Lung (tissue), 12 donors: ENCODE measurements around the gene ZNF274. TPM values are rescaled to one million over a fixed set of nuclear protein-coding genes. Genes with fewer than 3 reads are reported as not detected.

Experiments used
- ATAC-seq: fragments of 200-7000 bp; cut with Tn5 transposase; one replicate; pipeline ENCODE4 v1.9.1; 2020; ENCODE audit warnings: moderate number of reproducible peaks; ENCODE audit not compliant: insufficient read depth, low FRiP score
- DNase-seq, 3 donors: peaks; one replicate each; pipeline ENCODE4 v3.0.0-alpha.2; 2013 to 2017
- H3K27ac ChIP-seq, 2 donors: one replicate each; pipeline ENCODE4 v1.5.1; 2013; ENCODE audit warnings: mild to moderate bottlenecking in 2 of 2, moderate library complexity in 2 of 2, control low read depth in 1 of 2, inconsistent platforms in 1 of 2, low read depth in 1 of 2, low read length in 1 of 2
- H3K27me3 ChIP-seq, 3 donors: one replicate each; pipeline ENCODE4 v1.5.1; 2013; ENCODE audit warnings: low read length in 2 of 3; ENCODE audit not compliant: control insufficient read depth in 3 of 3, insufficient read depth in 3 of 3
- H3K36me3 ChIP-seq, 4 donors: one replicate each; pipeline ENCODE4 v1.5.1; 2013; ENCODE audit warnings: low read length in 4 of 4, mild to moderate bottlenecking in 1 of 4, moderate library complexity in 1 of 4; ENCODE audit not compliant: control insufficient read depth in 4 of 4, insufficient read depth in 4 of 4
- H3K4me1 ChIP-seq, 5 donors: one replicate each; pipeline ENCODE4 v1.5.1; 2013; ENCODE audit warnings: low read length in 5 of 5, mild to moderate bottlenecking in 2 of 5, moderate library complexity in 1 of 5; ENCODE audit not compliant: control insufficient read depth in 5 of 5, insufficient read depth in 5 of 5
- H3K4me3 ChIP-seq: one replicate; pipeline ENCODE4 v1.5.1; 2013; ENCODE audit warnings: mild to moderate bottlenecking, control low read depth, moderate library complexity
- H3K9ac ChIP-seq, 2 donors: one replicate each; pipeline ENCODE4 v1.5.1; 2013; ENCODE audit warnings: low read length in 2 of 2, control low read depth in 1 of 2; ENCODE audit not compliant: insufficient read depth in 1 of 2
- H3K9me3 ChIP-seq, 4 donors: one replicate each; pipeline ENCODE4 v1.5.1; 2013; ENCODE audit warnings: low read length in 3 of 4, mild to moderate bottlenecking in 1 of 4, moderate library complexity in 1 of 4; ENCODE audit not compliant: control insufficient read depth in 4 of 4, insufficient read depth in 3 of 4
- WGBS, 2 donors: extraction: QIAGEN DNeasy Blood & Tissue Kit; methylation state at CpG; one replicate each; pipeline ENCODE4 v1.1.7; 2013; 5-methylcytosine and 5-hydroxymethylcytosine counted together
- polyA plus RNA-seq, 2 donors: library from polyadenylated mRNA; stranded (reverse); fragments of 200-250 nt; gene quantifications; one replicate each; pipeline ENCODE4 v1.2.1, GENCODE V29; 2013
- total RNA-seq, 2 donors: library from RNA; depleted of rRNA in 1 of 2; stranded (reverse); fragments of >200 nt in 1 of 2; gene quantifications; one replicate each; pipeline ENCODE4 v1.2.1, GENCODE V29; 2014 to 2021
- TF ChIP-seq, protein P1 (sequence below): IDR thresholded peaks from 2 replicates; pipeline ENCODE4 v1.5.1; 2012; ENCODE audit warnings: mild to moderate bottlenecking; ENCODE audit errors: control extremely low read depth, extremely low read depth
- donor health status: control.
- donor health status: control.
- donor health status: Bipolar disorder and iron deficiency.
- donor health status: healthy.
- donor health status: DM: yes; HTN: yes; CAD: no.

The ZNF274 gene
- total and polyA plus RNA-seq, 4 donors: 10.2 to 29.6 (median 26.0) TPM

DNA sequence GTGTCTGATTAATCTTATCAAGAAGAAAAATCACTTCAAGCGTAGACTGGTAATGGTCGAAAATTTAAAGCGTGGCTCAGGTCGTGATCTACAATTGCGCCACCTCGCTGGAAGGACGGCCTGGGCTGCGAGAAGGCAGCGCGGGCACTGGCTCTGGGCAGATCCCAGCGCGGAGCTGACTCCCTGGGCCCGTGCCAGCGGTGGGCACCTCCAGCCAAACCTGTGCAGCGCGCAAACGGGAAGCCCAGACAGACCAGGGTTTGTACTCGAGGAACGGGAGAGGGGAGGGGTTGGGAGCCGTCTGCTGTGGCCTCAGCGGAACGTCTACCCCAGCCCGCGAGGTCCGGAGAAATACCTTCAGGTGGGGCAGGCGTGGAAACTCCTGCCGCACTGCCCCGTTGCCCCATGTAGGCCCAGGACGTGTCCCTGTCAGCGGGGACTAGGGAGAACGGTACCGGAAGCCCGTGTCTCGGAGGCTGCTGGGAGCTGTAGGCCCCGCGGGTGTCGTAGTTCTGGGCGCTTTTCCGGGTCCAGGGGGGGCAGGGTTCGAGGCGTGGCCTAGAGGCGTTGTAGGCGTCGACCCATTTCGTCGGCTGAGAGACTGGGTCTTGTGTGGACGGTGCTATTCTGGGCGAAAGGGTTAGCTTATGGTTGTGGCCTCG is 21.1 kb downstream of the ZNF274 start:
- Histone ChIP-seq H3K9me3 (peaks cover 37 to 87% (median 69%) of the 10 kb centered on the region in 4 donors), H3K4me3 (no peak overlapping the region), H3K27ac (no peak overlapping the region), H3K4me1 (no peaks in the 10 kb centered on the region), H3K9ac (no peak overlapping the region), H3K36me3 (peaks cover 42 to 72% (median 58%) of the 10 kb centered on the region in 4 donors), H3K27me3 (no peaks in the 10 kb centered on the region)
- WGBS, 2 donors: 30 to 33% methylated on average over 49 of the region's 49 CpGs
- ATAC-seq (no peak), DNase-seq (peak in 2 of 3 donors; percentile 14 to 37)
- TF ChIP-seq, protein P1, sequence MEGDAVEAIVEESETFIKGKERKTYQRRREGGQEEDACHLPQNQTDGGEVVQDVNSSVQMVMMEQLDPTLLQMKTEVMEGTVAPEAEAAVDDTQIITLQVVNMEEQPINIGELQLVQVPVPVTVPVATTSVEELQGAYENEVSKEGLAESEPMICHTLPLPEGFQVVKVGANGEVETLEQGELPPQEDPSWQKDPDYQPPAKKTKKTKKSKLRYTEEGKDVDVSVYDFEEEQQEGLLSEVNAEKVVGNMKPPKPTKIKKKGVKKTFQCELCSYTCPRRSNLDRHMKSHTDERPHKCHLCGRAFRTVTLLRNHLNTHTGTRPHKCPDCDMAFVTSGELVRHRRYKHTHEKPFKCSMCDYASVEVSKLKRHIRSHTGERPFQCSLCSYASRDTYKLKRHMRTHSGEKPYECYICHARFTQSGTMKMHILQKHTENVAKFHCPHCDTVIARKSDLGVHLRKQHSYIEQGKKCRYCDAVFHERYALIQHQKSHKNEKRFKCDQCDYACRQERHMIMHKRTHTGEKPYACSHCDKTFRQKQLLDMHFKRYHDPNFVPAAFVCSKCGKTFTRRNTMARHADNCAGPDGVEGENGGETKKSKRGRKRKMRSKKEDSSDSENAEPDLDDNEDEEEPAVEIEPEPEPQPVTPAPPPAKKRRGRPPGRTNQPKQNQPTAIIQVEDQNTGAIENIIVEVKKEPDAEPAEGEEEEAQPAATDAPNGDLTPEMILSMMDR: no peak

DNA sequence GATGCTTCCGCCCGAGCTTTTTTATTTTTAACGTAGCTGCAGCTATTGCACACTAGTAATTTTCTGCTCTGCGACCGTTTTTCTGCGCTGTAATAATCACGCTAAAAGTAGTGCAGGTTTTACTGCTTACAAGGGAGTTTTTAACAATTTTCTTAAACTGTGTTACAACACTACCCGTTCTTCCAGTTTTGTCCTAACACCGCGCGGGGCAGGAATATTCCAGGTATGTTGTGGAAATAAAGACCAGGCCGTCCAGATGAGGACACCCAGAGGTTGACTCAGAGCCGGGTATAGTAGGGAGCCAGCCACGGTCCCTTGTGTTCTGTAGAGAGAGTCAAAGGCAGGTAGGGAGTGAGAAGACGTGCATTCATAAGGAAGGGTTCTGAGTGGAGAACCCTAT is 21.7 kb downstream of the ZNF274 start:
- H3K36me3 ChIP-seq: peaks cover 48 to 73% (median 59%) of the 10 kb centered on the region in 4 donors
- WGBS, 2 donors: 48 to 52% methylated on average over 15 of the region's 15 CpGs
- no peak for ATAC-seq
- DNase-seq: no peak
- no peak overlapping the region for H3K4me3 ChIP-seq
- no peaks in the 10 kb centered on the region for H3K27me3 ChIP-seq
- TF ChIP-seq, protein P1: no peak
- peaks cover 41 to 87% (median 69%) of the 10 kb centered on the region in 4 donors for H3K9me3 ChIP-seq
- no peak overlapping the region for H3K9ac ChIP-seq
- H3K4me1 ChIP-seq: no peaks in the 10 kb centered on the region
- no peak overlapping the region for H3K27ac ChIP-seq

DNA sequence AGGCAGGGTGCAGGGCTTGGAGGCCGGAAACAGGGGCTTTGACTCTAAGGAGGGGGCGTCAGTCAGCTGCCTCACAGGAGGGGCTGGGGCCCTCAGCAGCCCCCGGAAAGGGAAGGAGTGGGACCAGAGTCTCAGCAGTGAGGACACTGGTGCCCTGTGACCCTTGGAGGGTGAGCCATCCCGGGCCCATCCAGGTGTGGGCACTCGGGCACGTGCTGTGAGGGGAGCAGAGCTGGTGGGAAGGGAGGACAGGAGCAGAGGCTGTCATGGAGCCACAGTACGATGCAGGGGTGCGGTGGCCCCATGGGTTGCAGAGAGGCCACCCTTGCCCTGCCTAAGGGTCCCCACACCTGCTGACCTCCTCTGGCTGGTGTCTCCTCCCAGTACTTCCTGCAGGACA is 26.7 kb downstream of the ZNF274 start:
- 98 to 100% methylated on average over 7 to 8 of the region's 8 CpGs for WGBS, 2 donors
- no peak overlapping the region for H3K4me3 ChIP-seq
- H3K9ac ChIP-seq: no peak overlapping the region
- H3K9me3 ChIP-seq: peaks cover 39 to 86% (median 67%) of the 10 kb centered on the region in 4 donors
- H3K4me1 ChIP-seq: no peaks in the 10 kb centered on the region
- no peaks in the 10 kb centered on the region for H3K27me3 ChIP-seq
- peaks cover 65 to 88% (median 72%) of the 10 kb centered on the region in 4 donors for H3K36me3 ChIP-seq
- DNase-seq (no peak), ATAC-seq (no peak)
- TF ChIP-seq, protein P1: no peak
- no peak overlapping the region for H3K27ac ChIP-seq
